DND-41 (cell line): ENCODE results near the gene RGS1.

Experiments used
- ATAC-seq: fragments of 200-7000 bp; cut with Tn5 transposase; 3 replicates; pipeline ENCODE4 v1.9.1; 2021; ENCODE audit warnings: low read depth; ENCODE audit not compliant: insufficient read depth
- DNase-seq: peaks from one replicate; pipeline ENCODE4 v3.0.0-alpha.2; 2020
- H2AFZ ChIP-seq: 2 replicates; pipeline ENCODE4 v1.6.0; 2012; ENCODE audit warnings: low read depth, low read length
- H3K27ac ChIP-seq: 2 replicates; pipeline ENCODE4 v1.5.1; 2012; ENCODE audit warnings: low read length, inconsistent platforms
- H3K27me3 ChIP-seq: fragments of 200-600 bp; sonication (generic); 2 replicates; pipeline ENCODE4 v1.6.0; 2012; ENCODE audit warnings: low read length, mild to moderate bottlenecking, inconsistent platforms; ENCODE audit not compliant: insufficient read depth, poor library complexity
- H3K36me3 ChIP-seq: 2 replicates; pipeline ENCODE4 v1.5.1; 2012; ENCODE audit warnings: low read length, inconsistent platforms; ENCODE audit not compliant: insufficient read depth
- H3K4me1 ChIP-seq: 2 replicates; pipeline ENCODE4 v1.5.1; 2012; ENCODE audit warnings: mild to moderate bottlenecking, low read length; ENCODE audit not compliant: insufficient read depth
- H3K4me2 ChIP-seq: 2 replicates; pipeline ENCODE4 v1.6.0; 2012; ENCODE audit warnings: mild to moderate bottlenecking, moderate library complexity, low read length, inconsistent platforms; ENCODE audit not compliant: insufficient read depth
- H3K4me3 ChIP-seq, 2 experiments: fragments of 200-600 bp in 1 of 2; shearing (Covaris generic) in 1 of 2; 2 replicates each; pipeline ENCODE4 v1.5.1; 2012 to 2016; ENCODE audit warnings: inconsistent platforms in 2 of 2, low read length in 2 of 2, mild to moderate bottlenecking in 2 of 2, low read depth in 1 of 2, moderate library complexity in 1 of 2
- H3K79me2 ChIP-seq: 2 replicates; pipeline ENCODE4 v1.6.0; 2012; ENCODE audit warnings: low read length, inconsistent platforms; ENCODE audit not compliant: insufficient read depth
- H3K9ac ChIP-seq: 2 replicates; pipeline ENCODE4 v1.6.0; 2012; ENCODE audit warnings: low read depth, mild to moderate bottlenecking, inconsistent platforms, low read length, moderate library complexity
- H3K9me3 ChIP-seq: 2 replicates; pipeline ENCODE4 v1.5.1; 2012; ENCODE audit warnings: low read length, moderate library complexity, mild to moderate bottlenecking, inconsistent platforms; ENCODE audit not compliant: insufficient read depth, severe bottlenecking
- H4K20me1 ChIP-seq: 2 replicates; pipeline ENCODE4 v1.6.0; 2012; ENCODE audit warnings: low read length; ENCODE audit not compliant: insufficient read depth
- CTCF ChIP-seq: IDR thresholded peaks from 2 replicates; pipeline ENCODE4 v1.5.1; 2012; ENCODE audit warnings: borderline replicate concordance, low read length, moderate library complexity, mild to moderate bottlenecking; ENCODE audit not compliant: poor library complexity, severe bottlenecking; ENCODE audit errors: extremely low read depth
- EZH2 ChIP-seq: IDR thresholded peaks from 3 replicates; pipeline ENCODE4 v1.6.1; 2012; ENCODE audit warnings: borderline replicate concordance, low read depth, mild to moderate bottlenecking, moderate library complexity, low read length, inconsistent platforms; ENCODE audit not compliant: severe bottlenecking

The RGS1 gene

DNA sequence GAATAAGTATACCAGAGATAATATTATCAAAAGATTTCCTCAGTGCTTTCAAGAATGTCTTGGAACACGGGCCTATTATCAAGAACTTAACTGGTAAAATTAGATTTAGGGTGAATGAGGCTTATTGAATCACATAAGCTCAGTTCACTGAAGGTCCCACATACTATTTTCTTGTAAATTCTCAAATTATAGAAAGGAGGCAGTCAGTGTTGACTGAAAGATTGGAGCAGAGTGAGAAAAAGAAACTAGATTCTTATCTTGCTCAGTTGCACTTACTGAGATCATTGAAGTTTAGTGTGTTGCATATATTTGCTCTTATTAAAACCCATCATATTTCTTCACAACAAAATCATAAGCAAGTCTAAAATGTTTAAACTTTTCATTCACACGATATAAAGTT is 3.9 kb upstream of the RGS1 start:
- peaks cover 9% of the 10 kb centered on the region for H3K36me3 ChIP-seq

GRCh38 chr1:192573499-192573898 is 2.1 kb upstream of the RGS1 start:
- no peaks in the 10 kb centered on the region; the same call in 1 of the 2 replicates for H4K20me1 ChIP-seq
- peak; percentile 15; the same call in 1 of the 3 replicates for ATAC-seq
- H3K9ac ChIP-seq, result peak overlapping the region; percentile 33
- peak; percentile 43 for DNase-seq
- peaks cover 27% of the 10 kb centered on the region for H3K36me3 ChIP-seq
- H2AFZ ChIP-seq, result peak overlapping the region; percentile 46
- no peak overlapping the region for H3K4me3 ChIP-seq
- peaks cover 61% of the 10 kb centered on the region for H3K4me1 ChIP-seq
- H3K27ac ChIP-seq, result peak overlapping the region; percentile 75
- H3K9me3 ChIP-seq, result peaks cover 2% of the 10 kb centered on the region
- H3K4me2 ChIP-seq, result peak overlapping the region; percentile 68
- TF ChIP-seq EZH2 (no peak), CTCF (no peak)
- H3K79me2 ChIP-seq, result peaks cover 46% of the 10 kb centered on the region
- no peaks in the 10 kb centered on the region for H3K27me3 ChIP-seq

More for the DNA sequence above, 3.9 kb upstream of the RGS1 start:
- peaks cover 2% of the 10 kb centered on the region for H3K9me3 ChIP-seq
- peak overlapping the region; percentile 68 for H3K4me2 ChIP-seq
- H3K27me3 ChIP-seq, result no peaks in the 10 kb centered on the region
- no peak for TF ChIP-seq EZH2
- peak; percentile 8 for TF ChIP-seq CTCF
- H3K79me2 ChIP-seq, result peaks cover 28% of the 10 kb centered on the region
- H3K4me3 ChIP-seq, result no peak overlapping the region
- no peak for DNase-seq
- peak overlapping the region; percentile 44 for H3K9ac ChIP-seq
- peak overlapping the region; percentile 72 for H3K27ac ChIP-seq
- peak; percentile 55 for ATAC-seq
- peaks cover 61% of the 10 kb centered on the region for H3K4me1 ChIP-seq
- no peaks in the 10 kb centered on the region for H4K20me1 ChIP-seq
- H2AFZ ChIP-seq, result peak overlapping the region; percentile 51; the same call in 1 of the 2 replicates

GRCh38 chr1:192574073-192574472 is 1.5 kb upstream of the RGS1 start:
- Histone ChIP-seq H3K27me3 (no peaks in the 10 kb centered on the region), H3K4me3 (no peak overlapping the region), H3K9ac (peak overlapping the region; percentile 33), H3K9me3 (peaks cover 2% of the 10 kb centered on the region), H3K4me2 (peak overlapping the region; percentile 68), H4K20me1 (peaks cover under 1% of the 10 kb centered on the region; the same call in 1 of the 2 replicates), H3K4me1 (peaks cover 62% of the 10 kb centered on the region), H3K79me2 (peaks cover 52% of the 10 kb centered on the region), H2AFZ (no peak overlapping the region), H3K36me3 (peaks cover 33% of the 10 kb centered on the region), H3K27ac (peak overlapping the region; percentile 75)
- no peak for ATAC-seq
- TF ChIP-seq CTCF (no peak), EZH2 (no peak)
- no peak for DNase-seq
